OCI-M1 (cell line): ENCODE results near the gene CHMP1A.
"Not testable (repeated sequence)": the region's sequence is repeated elsewhere in the genome, so short reads cannot be mapped to it uniquely, and the experiment has no call there.

Source experiments
- DNase-seq: peaks from one replicate; lab custom pipeline; 2025; lab: John Stamatoyannopoulos, UW

Gene CHMP1A

GRCh38 chr16:89658221-89658879, 842 bp upstream of the CHMP1A start:
- DNase-seq, result peak; percentile 53

GRCh38 chr16:89656435-89657121, 930 bp downstream of the CHMP1A start:
- no peak for DNase-seq

- DNase-seq, result no peak
These were observed 2.4 kb downstream of the CHMP1A start for GRCh38 chr16:89655062-89655643.

- DNase-seq, result no peak
These were observed 3.7 kb downstream of the CHMP1A start for GRCh38 chr16:89653656-89654295.

- DNase-seq, result no peak
These were observed 5.9 kb downstream of the CHMP1A start for GRCh38 chr16:89651584-89651983.

- DNase-seq, result no peak
These were observed 10.6 kb downstream of the CHMP1A start for GRCh38 chr16:89646906-89647305.

GRCh38 chr16:89646270-89646669, 11.2 kb downstream of the CHMP1A start:
- DNase-seq, result no peak

GRCh38 chr16:89645122-89645521, 12.4 kb downstream of the CHMP1A start:
- DNase-seq, result no peak

- DNase-seq, result no peak
These were observed 13.7 kb downstream of the CHMP1A start for GRCh38 chr16:89643769-89644300.

- DNase-seq, result no peak
These were observed 14.9 kb downstream of the CHMP1A start for GRCh38 chr16:89642574-89642973.

- no peak for DNase-seq
These were observed 15.9 kb downstream of the CHMP1A start for GRCh38 chr16:89641458-89642119.

GRCh38 chr16:89639385-89639784, 18.1 kb downstream of the CHMP1A start:
- no peak for DNase-seq

- DNase-seq, result no peak
These were observed 19.1 kb downstream of the CHMP1A start for GRCh38 chr16:89638455-89638854.

- no peak for DNase-seq
These were observed 20.1 kb downstream of the CHMP1A start for GRCh38 chr16:89637379-89637778.

GRCh38 chr16:89636663-89637062, 20.8 kb downstream of the CHMP1A start:
- DNase-seq, result no peak

GRCh38 chr16:89634463-89635385, 22.8 kb downstream of the CHMP1A start:
- DNase-seq, result not testable (repeated sequence)

- no peak for DNase-seq
These were observed 24.4 kb downstream of the CHMP1A start for GRCh38 chr16:89633064-89633631.

GRCh38 chr16:89629827-89630610, 27.5 kb downstream of the CHMP1A start:
- DNase-seq, result no peak
